LoVo (cell line): ENCODE results near the gene MACROD2.
A peak's percentile ranks its signal among the peaks of the same experiment; 100 is the strongest.

ENCODE experiments used
- DNase-seq: peaks from one replicate; pipeline ENCODE4 v3.0.0-alpha.2; 2016; ENCODE audit warnings: low spot score

The MACROD2 gene

DNA sequence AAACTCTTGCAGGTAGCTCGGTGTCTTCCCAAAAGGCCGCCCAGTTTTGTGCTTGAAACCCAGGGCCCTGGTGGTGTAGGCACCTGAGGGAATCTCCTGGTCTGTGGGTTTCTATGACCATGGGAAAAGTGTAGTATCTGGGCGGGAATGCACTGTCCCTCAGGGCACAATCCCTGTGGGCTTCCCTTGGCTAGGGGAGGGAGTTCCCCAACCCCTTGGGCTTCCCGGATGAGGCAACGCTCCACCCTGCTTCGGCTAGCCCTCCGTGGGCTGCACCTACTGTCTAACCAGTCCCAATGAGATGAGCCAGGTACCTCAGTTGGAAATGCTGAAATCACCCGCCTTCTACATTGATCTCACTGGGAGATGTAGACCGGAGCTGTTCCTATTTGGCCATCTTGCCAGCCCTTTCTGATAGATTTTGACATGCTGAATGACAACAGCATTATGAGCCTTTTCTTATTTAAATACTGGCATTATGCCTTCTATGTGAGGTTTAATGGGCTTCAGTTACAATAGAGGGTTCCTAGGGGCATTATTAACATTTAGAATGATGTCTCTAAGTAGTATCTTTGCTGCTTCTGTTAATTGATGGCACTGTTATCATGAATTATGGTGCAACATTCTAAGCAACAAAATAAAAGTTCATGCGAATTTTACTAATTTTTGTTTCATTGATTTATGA is 475.8 kb downstream of the MACROD2 start:
- DNase-seq, result no peak

DNA sequence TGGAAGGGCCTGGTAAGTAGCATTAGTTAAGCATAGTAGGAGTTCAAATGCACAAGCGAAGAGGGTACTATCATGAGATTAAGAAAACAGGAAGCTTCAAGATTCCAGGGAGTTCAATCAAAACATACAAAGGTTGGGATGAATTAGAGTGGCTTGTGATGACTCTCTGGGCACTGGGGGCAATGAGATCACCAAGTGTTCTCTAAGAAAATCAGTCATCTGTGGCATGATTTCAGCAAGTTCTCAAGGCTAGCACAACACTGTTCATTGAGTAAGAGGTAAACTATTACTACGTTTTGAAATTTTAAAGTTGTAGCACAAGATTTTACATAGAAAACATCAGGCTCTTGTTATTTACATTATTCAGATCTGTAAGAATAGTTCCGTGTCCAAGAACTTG is 481.8 kb downstream of the MACROD2 start:
- DNase-seq, result no peak

DNA sequence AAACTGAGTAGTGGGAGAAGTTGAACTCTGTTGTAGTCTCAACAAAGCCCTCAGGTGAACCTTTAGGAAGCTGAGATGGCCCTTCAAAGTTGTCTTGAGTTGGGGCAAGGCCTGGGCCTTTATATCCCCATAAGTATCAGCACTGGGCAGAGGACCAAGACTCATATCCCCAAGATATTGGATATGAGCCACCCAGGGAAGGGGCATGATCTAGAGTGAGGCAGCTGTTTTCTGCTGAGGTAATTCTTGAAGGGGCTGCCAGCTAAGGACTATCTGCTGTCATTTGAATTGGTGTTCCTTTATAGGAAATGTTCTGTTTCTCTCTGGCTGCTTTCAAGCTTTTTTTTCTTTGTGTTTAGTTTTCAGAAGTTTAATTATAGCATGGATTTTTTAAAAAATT is 482.8 kb downstream of the MACROD2 start:
- no peak for DNase-seq

DNA sequence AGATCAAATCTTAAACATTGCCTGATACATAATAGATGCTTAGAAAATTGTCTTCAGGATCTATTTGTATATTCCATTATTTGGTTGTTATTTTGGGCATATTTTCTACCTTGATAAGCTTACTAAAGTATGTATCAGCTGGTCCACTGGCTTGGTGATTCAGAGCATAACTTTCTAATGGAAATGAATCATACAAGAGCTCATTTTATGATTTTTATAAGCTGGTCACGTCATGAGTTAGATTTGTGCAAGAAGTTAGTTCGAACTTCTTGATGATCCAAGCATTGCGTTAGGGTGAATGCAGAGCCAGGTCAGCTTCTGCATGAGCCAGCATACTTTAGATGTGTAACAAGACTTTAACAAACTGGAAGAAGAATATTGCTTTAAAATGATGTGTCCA is 486.5 kb downstream of the MACROD2 start:
- DNase-seq, result no peak

DNA sequence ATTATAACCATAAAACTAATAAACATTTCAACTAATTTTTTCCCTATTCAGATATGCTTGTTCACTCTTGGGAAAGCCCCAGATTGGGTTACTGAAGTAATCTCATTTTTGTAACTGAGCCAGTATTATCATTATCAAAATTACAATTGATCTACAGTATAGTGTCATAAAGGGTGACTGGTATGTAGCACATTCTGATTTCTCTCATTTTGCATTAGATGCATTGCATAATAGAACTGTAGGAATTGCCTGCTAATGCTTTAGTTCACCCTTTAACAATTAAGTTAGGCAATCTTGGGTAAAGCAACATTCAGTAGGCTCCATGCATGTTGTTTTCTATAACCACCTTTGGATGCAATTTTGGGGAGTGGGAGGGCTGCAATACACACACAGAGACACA is 492.9 kb downstream of the MACROD2 start:
- no peak for DNase-seq

DNA sequence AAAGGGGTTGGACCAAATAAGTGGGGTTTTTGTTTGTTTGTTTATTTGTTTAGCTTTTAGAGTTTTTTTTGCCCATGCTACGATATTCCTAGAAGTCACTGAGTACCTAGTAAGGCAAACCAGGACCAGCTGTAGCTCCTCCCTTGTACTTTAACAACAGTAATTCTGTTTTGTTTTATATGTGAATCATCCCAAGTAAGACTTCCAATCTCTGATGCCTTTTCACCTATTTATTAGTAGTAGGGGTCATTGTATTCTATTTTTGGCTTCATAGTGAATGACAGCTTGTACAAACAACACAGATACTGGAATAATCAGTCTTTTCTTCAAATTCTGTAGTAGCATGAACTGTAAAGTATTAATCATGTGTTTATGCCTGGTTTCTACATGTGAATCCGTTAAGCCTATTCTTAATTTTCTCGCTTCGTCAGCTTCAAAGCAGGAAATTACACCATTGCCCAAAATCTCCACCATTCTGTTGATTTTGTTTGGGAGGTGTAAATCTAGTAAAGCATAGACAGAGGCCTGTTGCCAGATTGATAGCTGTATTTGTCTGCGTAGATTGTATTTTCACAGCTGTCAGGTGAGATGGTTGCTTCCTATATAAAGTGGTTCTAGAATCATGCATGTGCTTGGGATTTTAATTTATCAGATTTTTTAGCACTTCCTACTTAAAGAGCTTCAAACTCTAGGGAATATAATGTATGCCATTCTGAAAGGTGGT is 493.6 kb downstream of the MACROD2 start:
- DNase-seq, result no peak

DNA sequence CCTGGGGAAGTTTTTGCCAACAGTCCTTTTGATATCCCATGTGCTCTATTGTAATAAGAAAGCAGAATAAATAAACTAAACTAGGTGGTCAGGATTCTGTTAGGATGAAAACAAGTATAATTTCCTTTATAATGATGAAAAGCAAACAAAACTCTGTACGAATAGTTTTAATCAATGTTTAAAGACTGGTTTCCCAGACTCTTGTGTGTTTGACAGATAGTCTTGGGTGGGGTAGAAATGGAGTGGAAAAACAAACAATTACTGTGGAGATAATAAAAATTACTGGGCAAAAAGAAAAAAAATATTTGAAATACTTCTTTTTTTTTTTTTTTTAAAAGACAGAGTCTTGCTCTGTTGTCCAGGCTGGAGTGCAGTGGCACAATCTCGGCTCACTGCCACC is 494.2 kb downstream of the MACROD2 start:
- DNase-seq, result no peak

DNA sequence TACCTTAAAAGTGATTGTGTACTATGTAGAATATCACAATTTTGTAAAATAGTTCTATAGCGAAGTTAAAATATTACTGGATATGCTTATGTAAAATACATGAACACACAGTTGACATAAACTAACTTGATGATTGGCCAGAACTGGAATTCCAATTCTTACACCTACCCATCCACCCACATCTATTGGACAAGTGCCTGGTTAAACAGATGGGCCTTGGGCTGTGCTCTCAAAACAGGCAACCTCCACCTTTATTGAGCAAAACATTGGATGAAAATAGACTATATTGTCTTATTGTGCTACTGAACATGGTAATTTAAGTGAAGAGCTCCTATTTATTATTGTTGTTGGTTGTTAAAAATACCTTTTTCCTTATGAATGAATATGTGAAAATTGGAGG is 496.1 kb downstream of the MACROD2 start:
- DNase-seq, result no peak

DNA sequence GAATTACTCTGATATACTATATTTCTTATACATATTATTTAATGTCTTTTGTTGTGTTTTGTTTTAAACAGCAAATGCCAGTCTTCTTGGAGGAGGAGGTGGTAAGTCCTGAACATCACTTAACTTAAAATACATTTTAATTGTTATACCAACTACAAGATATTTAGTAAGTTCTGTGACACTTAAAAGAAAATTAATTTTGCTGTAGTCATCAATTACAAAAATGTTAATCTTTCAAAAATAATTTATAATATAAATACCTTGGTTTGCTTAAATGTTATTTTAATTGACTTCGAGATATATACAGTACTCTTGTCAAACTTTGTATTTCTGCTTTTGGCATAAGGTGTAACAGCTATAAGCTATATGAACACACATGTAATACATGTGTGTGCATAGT is 498.1 kb downstream of the MACROD2 start:
- DNase-seq, result no peak

DNA sequence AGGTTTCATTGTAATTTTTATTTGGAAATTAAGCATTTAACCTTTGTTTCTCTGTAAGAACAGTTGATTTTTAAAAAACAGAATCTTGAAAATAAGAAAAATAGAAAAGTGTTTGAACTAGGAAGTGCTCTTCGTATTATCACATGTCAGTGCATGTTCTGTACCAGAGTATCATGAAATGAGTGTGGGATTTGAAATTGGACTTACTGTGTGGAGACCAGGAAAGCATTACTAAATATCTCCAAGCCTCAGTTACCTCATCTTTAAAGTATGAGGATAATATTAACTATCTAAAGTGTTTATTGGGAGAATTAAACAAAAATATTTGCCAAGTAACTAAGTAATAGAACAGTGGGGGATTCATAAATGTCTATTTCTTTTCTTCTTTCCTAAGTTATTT is 499.0 kb downstream of the MACROD2 start:
- DNase-seq, result no peak

DNA sequence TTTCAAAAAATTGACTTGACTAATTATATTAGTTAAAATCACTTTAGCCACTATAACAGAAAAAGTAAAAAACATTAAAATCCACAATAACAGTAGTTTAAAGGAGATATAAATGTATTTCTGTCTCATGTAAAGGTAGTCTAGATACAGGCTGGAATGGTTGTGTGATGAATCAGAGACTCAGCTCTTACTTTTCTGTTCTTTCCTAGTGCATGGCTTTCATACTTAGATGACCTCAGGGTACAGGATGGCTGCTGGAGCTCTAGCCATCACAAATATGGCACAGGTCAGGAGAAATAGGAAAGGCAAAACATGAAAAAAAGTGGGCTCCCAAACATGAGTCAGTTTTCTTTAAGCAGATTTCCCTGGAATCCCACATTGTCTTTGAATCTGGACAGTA is 499.8 kb downstream of the MACROD2 start:
- no peak for DNase-seq

DNA sequence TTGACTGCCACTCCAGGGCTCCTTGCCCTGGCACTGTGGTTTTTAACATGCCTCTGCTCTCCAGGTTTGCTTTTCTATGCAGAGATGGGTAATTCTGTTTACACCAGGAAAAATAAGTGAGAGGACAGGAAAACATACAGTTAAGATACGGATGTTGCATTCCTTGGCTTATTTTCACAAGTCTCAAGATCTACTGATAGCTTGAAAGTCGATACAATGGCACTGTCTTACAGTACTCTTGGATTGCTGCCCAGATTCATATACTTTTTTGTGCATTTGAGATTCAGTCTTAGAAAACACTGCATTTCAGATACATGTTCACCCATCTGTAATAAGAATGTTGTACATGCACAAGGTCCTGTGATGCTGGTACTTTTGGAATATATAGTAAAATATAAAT is 501.7 kb downstream of the MACROD2 start:
- DNase-seq, result no peak

DNA sequence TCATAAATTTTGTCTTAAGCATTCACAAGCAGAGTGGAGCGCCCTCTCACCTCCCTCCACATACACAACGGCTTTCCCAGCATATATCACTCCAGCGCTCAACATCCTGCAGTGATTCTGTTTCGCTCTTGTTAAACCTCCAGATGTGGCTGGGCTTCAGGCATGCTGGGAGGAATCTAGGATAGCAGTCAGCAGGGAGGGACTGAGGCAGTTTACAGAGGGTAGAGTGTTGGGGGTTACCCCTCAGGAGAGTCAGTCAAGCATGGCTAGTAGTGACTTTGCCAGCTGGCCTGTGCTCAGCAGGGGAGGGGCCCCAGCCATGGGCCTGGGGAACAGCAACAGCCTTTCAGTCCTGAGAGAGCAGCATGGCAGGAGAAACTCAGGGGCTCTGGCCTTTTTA is 503.5 kb downstream of the MACROD2 start:
- no peak for DNase-seq

DNA sequence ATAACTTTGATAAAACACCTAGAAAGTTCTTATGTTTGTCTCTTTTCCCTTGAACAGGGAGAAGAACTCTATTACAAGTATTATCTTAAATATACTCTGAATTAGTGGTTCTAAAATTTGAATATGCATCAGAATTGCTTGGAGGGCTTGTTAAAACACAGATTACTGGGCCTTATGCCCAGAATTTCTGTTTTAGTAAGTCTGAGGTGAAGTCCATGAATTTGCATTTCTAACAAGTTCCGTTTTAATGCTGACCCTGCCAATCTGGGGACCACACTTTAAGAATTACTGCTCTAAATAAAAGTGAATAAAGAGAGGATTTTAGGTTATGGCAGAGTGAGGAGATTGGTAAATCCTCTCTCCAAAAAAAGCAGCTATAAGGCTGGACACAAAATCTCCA is 510.2 kb downstream of the MACROD2 start:
- no peak for DNase-seq

DNA sequence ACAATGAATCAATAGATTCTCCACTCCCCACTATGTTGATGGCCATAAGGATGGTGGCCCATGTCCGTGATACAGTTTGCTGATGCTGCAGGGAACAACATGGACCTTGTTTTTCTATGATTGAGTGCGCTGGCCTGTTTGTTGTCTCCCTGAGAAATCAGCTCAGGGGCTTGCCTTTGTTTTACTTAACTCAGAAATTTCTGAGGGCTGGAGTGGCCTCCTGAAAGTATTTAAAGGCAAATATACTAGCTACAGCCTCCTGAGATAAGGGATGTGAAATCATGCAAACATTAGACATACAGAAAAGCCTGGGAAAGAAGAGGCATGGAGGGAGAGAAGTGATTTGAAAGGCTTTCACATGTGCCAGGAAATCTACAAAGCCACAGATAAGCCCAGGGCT is 512.4 kb downstream of the MACROD2 start:
- DNase-seq, result no peak

DNA sequence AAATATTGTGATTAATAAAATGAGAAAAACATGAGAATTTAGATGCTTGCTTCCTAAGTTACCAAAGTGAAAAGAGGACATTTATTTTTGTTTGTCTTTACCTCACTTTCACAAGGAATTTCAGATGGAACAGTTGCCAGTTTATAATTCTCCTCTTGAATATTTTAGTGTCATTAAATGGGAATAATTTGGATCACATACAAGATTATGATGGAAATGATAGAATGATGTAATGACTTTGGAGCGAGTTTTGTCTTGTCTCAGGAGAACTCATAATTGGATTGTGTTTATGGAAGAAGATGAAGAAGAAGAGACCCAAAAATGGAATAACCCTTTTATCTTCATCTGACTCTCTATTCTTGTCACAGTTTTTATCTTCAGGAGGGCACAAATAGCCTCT is 515.0 kb downstream of the MACROD2 start:
- DNase-seq, result no peak

DNA sequence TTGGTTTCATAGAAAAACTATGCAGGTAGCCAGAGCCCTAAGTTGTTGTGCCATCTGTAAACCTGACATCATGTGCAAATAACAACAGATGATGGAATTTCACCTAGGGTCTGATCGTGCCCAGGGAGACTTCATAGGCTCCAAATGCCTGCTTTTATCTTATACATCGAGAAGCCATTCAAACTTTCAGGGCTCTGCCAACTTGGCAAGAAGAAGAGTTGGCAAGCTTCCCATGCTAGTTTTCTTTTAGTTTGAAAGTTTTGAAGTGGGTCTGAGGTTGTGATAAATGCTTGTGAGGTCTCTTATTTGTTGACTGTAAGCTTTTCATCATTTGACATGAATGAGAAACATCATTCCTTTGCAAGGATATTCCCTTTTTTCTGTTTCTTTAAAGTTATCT is 517.5 kb downstream of the MACROD2 start:
- peak; percentile 7 for DNase-seq

DNA sequence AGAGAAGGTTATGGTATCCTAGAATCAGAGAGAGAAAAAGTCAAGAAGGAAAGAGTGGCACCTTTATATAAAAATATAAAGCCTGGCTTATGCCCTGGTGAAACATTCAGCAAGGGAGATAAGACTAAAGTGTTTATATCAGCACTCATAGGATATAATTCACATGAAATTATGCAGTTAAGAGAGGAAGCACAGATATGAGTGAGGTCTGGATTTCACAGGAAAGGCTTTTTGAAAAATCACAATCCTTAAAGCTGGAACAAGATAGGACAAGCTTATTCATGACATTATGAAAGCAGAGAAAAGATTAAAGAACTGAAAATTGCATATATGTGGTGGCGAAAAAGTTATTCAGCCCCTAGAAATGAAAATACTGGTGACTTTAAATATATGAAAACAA is 523.3 kb downstream of the MACROD2 start:
- no peak for DNase-seq

DNA sequence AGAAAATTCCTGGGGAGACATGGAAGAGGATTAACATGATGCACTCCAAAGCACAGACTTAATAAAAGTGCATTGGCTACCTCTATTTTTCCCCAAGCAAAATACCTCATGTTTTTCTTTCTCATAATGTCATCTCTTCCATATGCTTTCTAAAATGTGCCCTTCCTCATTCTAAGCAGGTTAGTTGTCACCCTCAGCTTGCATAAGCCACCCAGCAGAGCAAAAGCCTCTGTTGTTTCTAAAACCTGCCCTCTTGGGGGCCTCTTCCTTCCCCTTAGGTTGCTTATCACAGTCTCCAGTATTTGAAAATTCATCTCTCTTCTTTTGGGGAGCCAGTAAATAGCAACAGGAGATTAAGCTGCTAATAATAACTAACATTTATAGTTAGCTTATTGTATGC is 525.7 kb downstream of the MACROD2 start:
- no peak for DNase-seq

DNA sequence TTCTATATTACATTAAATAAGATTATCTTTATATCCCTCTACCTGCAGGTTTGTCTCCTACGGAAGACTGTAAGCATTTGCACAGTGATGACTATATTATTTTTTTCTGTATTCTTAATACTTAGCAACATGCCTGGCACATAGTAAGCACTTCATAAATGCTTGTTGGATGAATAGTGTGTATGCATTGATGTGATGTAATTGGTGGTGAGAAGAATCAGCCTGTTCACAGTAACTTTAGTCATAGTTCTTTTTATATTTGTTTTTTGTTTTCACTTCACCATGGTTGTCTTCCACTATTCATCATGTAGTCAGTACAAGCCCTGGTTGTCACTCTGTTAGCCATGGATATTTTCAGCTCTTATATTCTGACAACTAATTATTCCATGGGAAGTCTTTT is 526.1 kb downstream of the MACROD2 start:
- no peak for DNase-seq

DNA sequence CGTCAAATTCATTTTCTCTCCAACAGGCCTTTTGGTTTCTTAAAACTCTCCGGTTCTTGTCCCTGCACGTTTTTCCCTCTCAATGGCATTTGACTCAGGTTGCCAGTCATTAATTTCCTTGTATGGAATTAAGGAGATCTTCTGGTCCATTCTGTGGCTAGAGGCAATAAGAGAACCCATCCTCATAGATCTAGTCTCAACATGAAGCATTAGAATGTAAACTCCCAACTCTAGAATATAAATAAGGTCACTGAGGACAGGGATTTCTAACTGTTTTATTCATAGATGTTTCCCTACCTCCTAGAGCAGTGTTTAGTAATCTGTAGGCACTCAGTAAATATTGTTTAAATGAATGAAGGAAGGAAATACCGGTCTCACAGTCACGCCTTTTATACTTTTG is 527.3 kb downstream of the MACROD2 start:
- DNase-seq, result no peak

DNA sequence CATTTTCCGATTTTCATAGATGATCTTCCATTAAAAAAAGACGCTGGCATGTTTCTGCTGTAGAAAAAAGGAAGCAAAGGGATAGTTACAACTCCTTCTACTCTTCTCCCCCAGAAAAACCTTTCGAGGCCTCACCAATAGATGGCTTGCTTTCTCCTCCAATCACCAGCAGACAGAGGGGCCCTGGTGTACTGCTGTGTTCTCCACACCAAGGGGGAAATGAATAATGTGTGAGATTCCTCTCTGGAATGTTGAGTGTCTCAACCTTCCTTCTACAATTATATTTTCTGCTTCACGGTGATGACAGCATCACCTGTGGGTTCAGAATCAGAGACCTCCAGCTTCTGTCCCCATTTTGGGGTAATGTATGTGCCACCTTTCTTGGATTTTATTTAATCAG is 527.8 kb downstream of the MACROD2 start:
- DNase-seq, result no peak

DNA sequence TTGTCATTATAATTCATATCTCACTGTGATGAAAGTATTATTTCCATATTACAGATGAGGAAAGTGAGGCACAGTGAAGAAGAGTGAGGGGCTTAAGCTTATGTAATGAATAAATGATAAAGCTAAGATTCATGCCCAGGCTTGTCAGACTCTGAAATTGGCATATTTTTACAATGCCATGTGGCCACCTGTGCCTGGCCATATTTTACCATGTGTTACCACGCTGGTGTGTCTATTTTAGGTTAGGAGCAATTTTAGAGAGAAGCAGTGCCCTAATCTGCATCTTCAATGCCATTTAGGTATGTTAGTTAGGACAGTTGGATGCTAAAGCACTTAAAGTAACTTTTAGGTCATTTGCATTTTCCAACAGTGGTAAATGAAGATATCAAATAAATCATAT is 530.1 kb downstream of the MACROD2 start:
- DNase-seq, result no peak

DNA sequence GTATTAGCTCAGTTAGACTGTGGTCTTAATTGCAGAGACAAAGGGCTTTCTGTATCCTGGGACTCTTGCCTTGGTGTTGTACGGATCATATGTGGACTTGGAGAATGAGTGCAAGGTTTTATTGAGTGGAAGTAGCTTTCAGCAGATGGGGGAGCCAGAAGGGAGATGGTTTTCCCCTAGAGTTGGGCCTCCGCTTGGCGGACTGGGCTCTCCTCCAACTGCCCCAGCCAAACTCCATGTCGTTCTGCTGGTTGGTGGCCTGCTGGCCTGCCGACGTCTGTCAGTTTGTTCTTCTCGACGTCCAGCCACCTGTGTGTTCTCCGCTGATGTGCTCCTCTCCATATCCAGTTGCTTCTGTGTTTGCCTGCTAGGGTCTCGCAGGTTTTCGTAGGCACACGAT is 531.6 kb downstream of the MACROD2 start:
- DNase-seq, result no peak
